Endometrium (tissue), 2 donors: ENCODE data around the gene KIAA1671.
"Not testable (repeated sequence)": the region's sequence is repeated elsewhere in the genome, so short reads cannot be mapped to it uniquely, and the experiment has no call there.

Experiments
- FAIRE-seq: peaks from 2 replicates; lab custom pipeline; 2012; peaks lifted over from hg19 to GRCh38; lab: Jason Lieb, UNC
- donor health status: control.
- donor health status: control.

The KIAA1671 gene

DNA sequence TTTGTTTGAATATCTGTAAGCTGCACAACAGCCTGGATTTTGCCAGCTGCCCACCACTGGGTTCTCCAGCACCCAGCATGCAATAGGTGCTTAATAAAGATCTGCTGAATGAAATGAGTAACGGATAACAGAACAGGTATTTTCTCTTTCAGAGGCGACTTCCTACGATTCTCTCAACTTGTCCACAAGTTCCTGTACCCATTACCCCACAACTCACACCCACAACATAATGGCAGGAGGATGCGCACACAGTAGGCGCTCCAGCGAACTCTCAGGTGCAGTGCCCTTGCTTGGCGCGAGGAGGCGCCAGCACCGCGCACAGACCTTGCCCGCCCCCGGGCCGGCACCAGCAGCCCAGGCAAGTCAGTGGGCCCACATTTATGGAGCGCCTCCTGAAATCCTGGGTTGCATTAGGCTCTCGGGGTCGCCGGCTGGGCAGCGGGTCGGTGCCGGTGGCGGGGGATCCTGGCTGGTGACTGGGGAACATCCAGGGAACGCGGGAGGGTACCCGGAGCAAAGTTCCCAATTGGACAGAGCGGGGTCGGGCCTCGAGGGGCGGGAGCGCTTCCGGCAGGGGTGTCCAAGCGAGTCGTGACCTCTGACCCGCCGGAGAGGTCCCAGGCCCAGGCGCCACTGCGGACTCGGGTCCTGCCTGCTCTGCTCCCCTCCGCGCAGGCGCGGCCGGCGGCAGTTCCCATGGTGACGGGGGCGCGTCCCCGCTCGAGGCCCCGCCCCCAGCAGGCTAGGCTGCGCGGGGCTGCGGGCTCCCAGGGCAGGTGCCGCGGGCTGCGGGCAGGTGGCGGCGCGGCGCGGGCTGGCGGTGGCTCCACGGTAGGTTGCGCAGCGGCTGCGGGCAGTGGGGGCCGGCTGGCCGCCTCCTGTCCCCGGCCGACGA, at the start of gene KIAA1671:
Gene KIAA1671 (plus strand): TSS at position 775 of the 895 bp plus-strand sequence. CDS start 75,284 bp downstream, outside the sequence.
- FAIRE-seq = no peak

DNA sequence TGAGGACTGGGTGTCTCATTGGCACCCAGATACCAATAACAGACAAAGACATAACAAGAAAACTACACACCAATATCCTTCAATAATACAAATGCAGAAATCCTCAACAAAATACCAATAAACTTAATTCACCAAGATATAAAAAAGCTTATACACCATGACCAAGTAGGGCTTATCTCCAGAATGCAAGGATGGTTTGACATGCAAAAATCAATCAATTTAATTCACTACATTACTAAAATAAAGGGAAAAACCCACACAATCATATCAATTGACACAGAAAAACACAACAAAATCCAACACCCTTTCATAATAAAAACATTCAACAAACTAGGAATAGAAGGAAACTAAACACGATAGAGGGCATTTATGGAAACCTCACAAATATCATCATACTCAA, 46.6 kb upstream of the KIAA1671 start:
- no peak for FAIRE-seq

DNA sequence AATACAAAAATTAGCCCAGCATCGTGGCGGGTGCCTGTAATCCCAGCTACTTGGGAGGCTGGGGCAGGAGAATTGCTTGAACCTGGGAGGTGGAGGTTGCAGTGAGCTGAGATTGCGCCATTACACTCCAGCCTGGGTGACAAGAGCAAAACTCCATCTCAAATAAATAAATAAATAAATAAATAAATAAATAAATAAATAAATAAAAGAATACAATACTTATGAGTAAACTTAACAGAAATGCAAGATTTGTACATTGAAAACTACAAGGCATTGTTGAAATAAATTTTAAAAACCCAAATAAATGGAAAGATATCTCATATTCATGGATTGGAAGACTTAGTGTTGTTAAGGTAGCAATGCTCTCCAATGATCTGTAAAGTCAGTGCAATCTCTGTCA, 45.4 kb upstream of the KIAA1671 start:
- FAIRE-seq = not testable (repeated sequence)

DNA sequence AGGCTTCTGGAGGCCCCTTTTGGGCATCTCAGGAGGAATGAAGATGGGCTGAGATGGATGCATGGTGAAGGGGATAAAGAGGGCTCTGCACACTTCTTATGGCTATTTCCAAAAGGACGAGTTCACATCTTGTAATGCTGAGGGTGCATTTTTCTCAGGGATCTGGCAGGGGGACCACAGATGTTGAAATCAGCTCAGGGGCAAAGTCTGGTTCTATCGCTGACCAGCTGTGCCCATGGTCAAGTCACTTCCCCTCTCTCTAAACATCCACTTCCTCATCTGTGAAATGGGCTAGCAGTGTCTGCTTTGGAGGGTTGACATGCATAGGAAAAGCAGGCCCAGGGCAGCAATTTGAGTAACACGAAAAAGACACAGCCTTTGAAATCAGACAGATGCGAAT, 32.5 kb upstream of the KIAA1671 start:
- FAIRE-seq = no peak

DNA sequence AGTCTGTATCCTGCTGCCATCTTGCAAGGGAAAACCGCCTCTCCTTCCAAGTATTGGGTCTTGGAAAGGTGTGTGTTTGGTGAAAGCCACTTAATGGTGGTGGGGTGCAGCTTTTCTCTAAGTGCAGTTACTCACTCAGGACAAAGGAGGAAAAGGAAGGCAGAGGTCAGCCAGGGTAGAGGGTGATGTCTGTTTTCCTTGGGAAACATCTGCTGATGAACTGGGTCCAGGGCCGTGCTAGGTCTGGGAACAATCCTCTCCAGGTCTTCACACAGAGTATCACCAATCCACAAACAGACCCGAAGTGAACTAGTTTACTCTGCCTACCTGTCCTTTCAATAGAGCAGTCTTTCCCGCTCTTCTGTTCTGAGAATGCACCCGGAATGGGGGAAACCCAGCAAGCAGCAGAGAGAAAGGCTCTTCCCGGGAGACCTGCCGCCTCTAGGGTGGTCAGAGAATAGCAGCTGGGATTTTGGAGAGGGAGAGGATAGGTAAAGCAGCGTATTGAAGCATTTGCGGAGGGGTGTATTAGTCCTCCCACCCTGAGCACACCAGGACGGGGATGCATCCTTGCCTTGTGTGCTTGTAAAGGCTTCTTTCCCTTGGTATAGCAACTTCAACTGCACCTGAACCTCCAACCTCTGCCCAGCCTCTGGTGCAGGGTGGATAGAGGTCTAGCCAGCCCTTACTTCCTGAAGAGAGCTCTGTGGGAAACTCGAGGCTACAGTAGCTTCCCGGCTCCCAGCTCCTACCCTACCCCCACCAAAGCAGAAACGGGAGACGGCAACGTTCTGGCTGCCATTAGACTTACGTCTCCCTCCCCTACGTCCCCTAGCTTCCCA, 26.7 kb upstream of the KIAA1671 start:
- no peak for FAIRE-seq

DNA sequence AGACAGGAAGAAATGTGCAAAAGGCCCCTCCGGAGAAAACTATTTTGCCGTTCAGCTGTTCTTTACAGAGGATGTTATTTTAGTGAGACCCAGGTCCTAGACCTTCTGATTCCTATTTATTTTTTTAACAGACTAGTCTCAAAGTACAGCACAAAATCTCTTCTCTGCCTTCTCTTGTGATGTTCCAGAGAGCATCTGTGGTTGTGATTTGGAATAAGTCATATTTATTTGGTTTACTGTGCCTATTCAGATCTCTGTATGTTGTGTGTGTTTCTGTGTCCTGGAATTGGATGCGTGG, 26.1 kb upstream of the KIAA1671 start:
- no peak for FAIRE-seq

DNA sequence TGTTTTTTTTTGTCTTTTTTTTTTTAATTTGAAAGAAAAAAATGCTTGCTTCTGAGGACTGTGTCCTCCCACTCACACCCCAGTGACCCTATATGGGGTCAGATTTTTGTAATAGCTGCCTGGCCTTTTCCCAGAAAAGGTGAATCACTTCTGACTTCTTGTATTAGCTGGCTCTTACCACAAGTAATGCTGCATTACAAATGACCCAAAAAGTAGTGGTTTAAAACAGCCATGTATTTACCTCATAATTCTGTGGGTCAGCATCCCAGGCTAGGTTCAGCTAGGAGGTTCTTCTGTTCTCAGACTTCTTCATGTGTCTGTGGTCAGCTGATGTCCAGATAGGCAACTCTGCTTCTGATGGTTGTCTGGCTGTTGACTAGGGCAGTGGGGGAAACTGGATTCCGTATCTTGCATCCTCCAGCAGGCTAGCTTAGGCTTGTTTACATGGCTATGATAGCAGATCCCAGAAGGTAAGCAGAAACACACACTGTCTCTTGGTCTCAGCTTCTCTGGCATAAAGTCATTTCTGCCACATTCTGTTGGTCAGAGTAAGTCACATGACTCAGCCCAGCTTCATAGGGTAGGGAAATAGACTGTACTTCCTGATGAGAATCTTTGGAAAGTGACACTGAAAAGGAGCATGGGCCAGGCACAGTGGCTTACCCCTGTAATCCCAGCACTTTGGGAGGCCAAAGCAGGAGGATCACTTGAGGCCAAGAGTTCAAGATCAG, 25.5 kb upstream of the KIAA1671 start:
- no peak for FAIRE-seq

DNA sequence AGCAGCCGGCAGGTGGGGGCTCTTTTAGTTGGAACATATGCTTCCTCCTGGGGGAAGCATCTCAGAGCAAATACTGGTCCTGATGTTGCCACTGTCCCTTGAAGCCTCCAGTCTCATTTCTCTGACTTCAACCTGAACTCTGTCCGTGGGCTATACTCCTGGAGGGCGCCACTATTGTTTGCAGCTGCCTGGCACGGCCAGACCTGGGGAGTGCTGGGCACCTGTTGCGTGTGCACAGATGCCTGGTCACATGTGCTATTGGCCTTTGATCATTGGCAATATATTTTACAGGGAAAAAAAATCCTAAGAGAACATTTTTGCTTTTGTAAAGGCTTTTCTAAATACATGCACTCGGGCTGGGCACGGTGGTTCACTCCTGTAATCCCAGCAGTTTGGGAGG, 24.2 kb upstream of the KIAA1671 start:
- no peak for FAIRE-seq

DNA sequence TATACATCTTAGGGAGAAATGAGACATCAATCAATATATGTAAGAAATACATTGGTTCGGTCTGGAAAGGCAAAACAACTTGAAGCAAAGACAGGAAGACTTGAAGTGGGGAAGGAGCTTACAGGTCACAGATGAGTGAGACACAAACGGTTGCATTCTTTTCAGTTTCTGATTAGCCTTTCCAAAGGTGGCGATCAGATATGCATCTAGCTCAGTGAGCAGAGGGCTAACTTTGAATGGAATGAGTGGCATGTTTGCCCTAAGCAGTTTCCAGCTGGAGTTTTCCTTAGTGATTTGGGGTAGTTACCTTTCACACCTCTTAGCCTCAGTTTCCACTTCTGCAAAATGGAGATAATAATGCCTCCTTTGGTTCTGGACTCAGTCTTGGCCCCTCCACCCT, 21.8 kb upstream of the KIAA1671 start:
- FAIRE-seq = no peak

DNA sequence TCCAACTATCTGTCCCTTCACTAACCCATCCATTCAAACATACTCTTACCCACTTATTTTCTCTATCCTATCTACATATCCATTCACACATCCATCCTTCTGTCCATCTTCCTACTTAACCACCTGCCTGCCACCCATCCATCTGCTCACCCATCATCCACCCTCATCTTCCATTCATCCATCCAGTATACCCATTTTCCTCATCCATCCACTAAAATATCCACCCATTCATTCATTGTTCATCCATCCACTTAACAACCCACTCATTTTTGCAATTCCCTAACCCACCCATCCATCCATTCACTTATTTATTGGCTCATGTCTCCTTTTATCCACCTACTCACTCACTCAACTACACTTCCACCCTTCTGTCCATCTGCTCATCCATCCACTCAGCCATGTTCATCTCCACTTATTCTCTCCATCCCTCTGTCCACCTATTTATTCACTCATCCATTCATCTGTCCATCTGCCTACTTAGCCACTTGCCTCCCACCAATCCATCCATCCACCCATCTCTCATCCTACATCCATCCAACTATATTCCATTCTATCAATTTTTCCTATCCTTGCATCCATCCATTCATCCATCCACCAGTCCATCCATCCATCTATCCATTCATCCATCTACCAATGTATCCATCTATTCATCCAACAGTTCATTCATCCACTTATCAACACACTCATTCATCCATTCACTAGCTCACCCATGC, 16.6 kb upstream of the KIAA1671 start:
- no peak for FAIRE-seq

DNA sequence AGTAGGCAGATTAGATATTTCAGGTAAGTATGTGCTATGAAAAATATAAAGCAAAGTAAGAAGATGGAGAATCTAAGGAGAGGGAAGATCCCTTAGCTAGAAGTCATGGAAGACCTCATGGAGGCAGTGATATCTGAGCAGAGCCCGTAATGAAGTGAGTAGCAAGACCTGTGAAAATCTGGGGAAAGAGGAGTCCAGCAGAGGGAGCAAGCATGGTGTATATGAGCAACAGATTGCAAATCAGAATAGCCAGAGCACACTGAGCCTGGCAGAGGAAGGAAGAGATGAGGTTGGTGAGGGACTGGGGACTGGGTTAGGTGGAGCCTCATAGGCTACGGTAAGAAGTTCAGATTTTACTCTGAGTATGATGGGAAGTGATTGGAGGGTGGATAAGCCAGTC, 15.4 kb upstream of the KIAA1671 start:
- FAIRE-seq = no peak

DNA sequence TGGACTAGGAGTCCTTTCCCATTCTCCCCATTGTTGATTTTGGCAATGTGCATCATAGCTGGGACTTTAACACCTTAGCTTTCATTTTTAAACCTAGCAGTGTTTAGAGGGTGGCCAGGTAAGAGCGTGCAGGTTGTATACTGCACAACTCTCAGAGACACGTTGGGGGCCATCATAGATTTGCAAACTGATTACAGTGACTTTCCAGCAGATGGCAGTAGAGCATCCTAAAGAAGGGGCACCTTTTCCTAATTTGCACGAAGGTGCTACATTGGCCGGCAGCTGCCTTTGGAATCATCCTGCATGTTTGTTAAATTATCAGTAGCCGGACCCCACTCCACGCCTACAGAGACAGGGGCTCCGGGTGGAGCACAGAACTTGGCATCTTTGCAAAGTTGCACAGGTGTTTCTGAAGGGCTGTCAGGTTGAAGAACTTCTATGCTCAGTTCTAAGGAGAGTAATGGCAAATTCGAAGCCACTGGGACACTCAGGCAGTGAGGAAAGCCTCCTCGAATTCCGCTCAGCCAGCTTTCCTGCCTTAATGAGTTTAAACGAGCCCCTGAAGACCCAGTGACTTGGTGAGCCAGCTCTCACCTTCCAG, 13.7 kb upstream of the KIAA1671 start:
- FAIRE-seq = no peak

DNA sequence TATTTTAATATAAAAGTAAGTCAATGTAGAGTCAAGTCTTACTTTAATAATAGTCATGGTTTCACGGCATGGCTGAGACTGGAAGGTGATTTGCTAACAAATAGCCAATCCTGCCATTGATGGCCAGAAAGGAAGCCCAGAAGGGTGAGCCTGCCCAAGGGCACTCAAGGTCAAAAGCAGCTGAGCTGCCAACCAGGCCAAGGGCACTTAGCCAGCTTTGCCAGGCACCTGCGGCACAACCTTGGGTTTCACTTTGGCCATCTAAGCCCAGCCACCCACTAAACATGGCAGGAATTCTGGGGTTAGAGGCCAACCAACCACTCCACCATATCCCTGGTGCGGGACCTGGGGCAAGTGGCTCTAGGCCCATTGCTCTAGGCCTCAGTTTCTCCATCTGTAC, 10.2 kb upstream of the KIAA1671 start:
- no peak for FAIRE-seq

DNA sequence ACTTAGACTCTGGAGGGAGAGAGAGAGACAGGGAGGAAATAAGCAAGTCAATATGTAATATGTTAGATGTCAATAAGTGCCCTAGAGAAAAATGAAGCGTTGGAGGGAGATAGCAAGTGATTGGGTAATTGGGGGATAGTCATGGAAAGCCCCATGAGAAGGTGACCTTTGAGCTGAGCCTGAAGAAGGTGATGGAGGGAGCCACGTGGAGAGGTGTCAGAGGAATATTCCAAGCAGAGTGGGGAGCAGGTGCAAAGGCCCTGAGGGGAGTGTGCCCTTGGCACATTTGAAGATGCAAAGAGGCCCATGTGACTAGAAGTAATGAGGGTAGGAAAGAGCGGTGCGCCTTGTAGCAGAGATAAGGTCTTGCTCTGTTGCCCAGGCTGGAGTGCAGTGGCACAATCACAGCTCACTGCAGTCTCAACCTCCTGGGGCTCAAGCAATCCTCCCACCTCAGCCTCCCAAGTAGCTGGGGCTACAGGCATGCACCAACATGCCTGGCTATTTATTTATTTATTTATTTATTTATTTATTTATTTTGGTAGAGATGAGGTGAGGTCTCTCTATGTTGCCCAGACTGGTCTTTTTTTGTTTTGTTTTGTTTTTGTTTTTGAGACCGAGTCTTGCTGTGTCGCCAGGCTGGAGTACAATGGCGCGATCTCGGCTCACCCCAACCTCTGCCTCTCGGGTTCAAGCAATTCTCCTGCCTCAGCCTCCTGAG, 8.1 kb upstream of the KIAA1671 start:
- FAIRE-seq = no peak

DNA sequence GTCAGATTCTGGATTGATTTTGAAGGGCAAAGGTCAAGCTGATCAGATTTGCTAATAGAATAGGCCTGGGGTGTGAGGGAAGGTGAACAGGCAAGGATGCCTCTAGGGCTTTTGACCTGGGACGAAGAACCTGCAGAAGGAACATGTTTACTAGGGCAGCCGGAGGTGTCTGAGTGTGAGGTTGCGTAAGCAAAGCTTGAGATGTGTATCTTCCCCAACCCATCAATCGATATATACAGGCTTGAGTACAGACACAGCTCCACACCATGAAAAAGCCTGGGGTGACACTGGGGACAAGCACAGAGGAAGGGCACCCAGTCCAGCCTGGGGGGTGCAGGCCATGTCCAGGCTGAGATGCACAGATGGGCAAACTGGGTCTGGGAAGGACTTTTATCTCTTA, 7.1 kb upstream of the KIAA1671 start:
- FAIRE-seq = no peak

DNA sequence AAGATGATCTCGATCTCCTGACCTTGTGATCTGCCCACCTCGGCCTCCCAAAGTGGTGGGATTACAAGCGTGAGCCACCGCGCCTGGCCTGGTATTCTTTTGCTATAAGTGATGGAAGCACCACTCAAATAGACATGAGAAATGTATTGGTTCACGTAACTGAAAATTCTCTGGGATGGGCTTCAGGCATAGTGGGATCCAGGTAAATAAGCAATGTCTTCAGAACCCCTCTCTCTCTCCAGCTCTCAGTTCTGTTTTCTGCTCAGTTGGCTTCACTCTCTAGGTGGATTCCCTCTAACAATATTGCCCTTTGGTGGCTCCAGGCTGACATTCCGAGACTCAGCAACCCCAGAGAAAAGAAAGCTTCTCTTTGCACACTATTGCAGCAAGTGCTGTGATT, 5.1 kb upstream of the KIAA1671 start:
- no peak for FAIRE-seq

DNA sequence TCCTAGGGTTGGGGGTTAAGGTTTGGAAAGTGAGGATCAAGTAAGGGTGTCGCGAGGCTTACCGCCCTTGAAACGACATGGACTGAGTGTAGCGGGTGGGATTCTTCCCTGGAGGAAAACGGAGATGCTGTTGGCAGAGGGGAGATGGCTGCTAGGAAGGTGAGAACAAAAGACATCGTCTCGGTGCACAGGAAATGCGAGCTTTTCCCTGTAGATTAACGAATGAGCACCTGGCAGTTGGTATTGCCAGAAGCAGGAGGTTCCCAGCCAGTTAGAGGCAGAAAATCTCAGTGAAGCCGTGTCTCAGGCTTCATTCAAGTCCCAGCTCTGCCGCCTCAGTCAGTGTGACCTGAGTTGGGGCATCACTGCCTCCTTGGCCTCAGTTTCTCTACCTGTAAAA, 4.6 kb upstream of the KIAA1671 start:
- FAIRE-seq = no peak

DNA sequence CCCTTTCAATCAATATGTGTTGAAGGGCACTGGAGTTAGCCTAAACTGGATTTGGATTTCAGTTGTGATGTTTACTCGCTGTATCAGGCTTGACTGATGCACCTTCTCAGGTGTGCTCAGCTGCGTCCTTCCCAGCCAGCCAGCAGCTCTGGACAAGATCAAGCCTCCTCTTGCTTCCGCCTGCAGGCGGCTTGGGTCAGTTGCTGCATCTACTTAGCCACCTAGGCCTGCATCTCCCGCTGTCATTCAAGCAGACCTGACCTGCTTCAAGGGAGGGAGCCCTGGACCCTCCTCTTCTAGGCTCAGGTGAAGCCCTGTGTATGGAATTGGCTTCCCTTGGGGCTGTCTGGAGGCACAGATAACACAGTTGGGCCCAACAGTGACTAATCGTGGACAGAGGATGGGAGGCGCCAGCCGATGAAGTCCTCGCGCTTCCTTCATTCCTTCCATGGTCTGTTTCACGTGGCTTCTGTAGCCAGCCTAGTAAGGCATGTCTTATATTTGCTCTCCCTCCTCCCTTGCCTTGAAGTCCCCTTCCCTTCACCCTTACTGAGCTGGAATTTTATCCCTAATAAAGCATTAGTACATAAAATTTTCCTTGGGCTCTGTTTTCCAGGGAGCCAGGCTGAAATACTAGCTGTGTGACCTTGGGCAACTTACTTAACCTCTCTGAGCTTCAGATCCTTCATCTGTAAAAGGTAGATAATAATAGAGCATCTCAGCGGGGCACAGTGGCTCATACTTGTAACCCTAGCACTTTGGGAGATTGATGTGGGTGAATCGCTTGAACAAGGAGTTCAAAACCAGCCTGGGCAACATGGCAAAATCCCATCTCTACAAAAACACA, 3.9 kb upstream of the KIAA1671 start:
- no peak for FAIRE-seq

DNA sequence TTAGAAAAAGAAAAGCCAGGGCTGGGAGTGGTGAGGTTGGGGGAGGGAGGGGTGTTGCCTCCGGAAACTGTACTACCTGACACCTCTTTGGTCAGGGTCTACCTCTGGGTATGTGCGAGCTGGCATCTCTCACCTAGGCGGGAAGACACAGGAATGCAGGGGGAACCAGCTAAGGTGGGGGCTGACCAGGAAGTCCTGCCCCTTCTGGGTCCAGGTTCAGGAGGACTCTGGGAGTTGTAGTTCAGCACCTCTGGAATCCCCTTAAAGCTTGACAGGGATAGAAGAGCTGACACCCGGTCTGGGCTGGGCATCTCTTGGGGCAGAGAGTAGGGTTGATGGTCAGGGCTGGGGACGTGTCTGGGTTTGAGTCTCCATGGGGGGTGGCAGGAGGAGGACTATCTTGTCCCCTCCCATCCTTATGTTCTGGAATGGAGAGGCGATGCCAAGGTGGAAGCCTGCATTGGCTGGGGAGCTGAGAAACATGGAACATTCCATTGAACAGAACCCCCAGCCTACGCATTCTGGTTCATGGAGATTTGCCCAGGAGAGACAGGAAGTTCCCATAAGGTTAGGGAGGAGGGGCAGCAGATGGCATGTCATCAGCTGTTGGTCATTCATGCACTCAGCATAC, 2.1 kb upstream of the KIAA1671 start:
- no peak for FAIRE-seq
